Endothelial cell of umbilical vein (primary cell): ENCODE measurements around the gene TSR3. TPM values are rescaled to one million over a fixed set of nuclear protein-coding genes. Genes with fewer than 3 reads are reported as not detected.
A peak's percentile ranks its signal among the peaks of the same experiment; 100 is the strongest.

Experiments used
- BruUV-seq: library from RNA; stranded (reverse); fragments of 400-500 nt; replicated peaks from 2 replicates; lab custom pipeline; 2021; lab: Mats Ljungman, UMichigan
- CTCF ChIA-PET: fragments of 300-600, 350-600 bp; sonication (Branson Sonifier 250); formaldehyde crosslinking; loops from one replicate; lab custom pipeline; 2021; ENCODE audit warnings: antibody characterized with exemption, inconsistent platforms; lab: Charles Lee
- POLR2A ChIA-PET: fragments of 300-600, 350-600 bp; sonication (Branson Sonifier 250); formaldehyde crosslinking; loops from one replicate; lab custom pipeline; 2021; ENCODE audit warnings: antibody characterized with exemption, inconsistent platforms; lab: Charles Lee
- DNase-seq: peaks from one replicate; pipeline ENCODE4 v3.0.0-alpha.2; 2011; ENCODE audit warnings: low read depth, low spot score
- FAIRE-seq: peaks from 2 replicates; lab custom pipeline; 2011; peaks lifted over from hg19 to GRCh38; lab: Jason Lieb, UNC
- H2AFZ ChIP-seq: 2 replicates; pipeline ENCODE4 v1.6.0; 2012; ENCODE audit warnings: low read depth, low read length, control low read depth, inconsistent platforms
- H3K27ac ChIP-seq: 2 replicates; pipeline ENCODE4 v1.5.1; 2011; ENCODE audit warnings: low read depth, mild to moderate bottlenecking, control low read depth, low read length, moderate library complexity; ENCODE audit not compliant: insufficient read depth
- H3K27me3 ChIP-seq, 2 experiments: 2 replicates each; pipeline versions ENCODE4 v1.6.0 to v1.6.1; 2011; ENCODE audit warnings: low read length in 2 of 2, mixed read lengths in 1 of 2; ENCODE audit not compliant: control insufficient read depth in 2 of 2, insufficient read depth in 2 of 2
- H3K36me3 ChIP-seq, 2 experiments: 2 replicates in 1 of 2; 3 replicates in 1 of 2; pipeline ENCODE4 v1.5.1; 2011; ENCODE audit warnings: low read length in 2 of 2, mild to moderate bottlenecking in 1 of 2, moderate library complexity in 1 of 2; ENCODE audit not compliant: control insufficient read depth in 2 of 2, insufficient read depth in 2 of 2; ENCODE audit errors: extremely low read depth in 1 of 2
- H3K4me1 ChIP-seq: 3 replicates; pipeline ENCODE4 v1.5.1; 2011; ENCODE audit warnings: mild to moderate bottlenecking, low read length; ENCODE audit not compliant: control insufficient read depth, insufficient read depth; ENCODE audit errors: extremely low read depth
- H3K4me2 ChIP-seq: 2 replicates; pipeline ENCODE4 v1.6.1; 2011; ENCODE audit warnings: low read length, control low read depth, mixed read lengths; ENCODE audit not compliant: insufficient read depth
- H3K4me3 ChIP-seq, 3 experiments: fragments of 200-600 bp in 1 of 3; sonication (generic), shearing (Covaris generic) in 1 of 3; replicated peaks in 1 of 3; 2 replicates each; pipeline ENCODE4 v1.5.1; 2011 to 2016; ENCODE audit warnings: control low read depth in 3 of 3, low read length in 3 of 3, mild to moderate bottlenecking in 2 of 3, inconsistent platforms in 1 of 3, low read depth in 1 of 3, moderate library complexity in 1 of 3; ENCODE audit not compliant: insufficient read depth in 1 of 3
- H3K79me2 ChIP-seq: 2 replicates; pipeline ENCODE4 v1.6.0; 2012; ENCODE audit warnings: low read length, inconsistent platforms; ENCODE audit not compliant: control insufficient read depth, insufficient read depth
- H3K9ac ChIP-seq: replicated peaks from 2 replicates; pipeline ENCODE3; 2011; ENCODE audit warnings: low read length, control low read depth; ENCODE audit not compliant: insufficient read depth; ENCODE audit errors: extremely low read depth
- H3K9me1 ChIP-seq: replicated peaks from 3 replicates; pipeline ENCODE4 v1.6.0; 2011; ENCODE audit warnings: mild to moderate bottlenecking, low read length; ENCODE audit not compliant: control insufficient read depth, insufficient read depth; ENCODE audit errors: extremely low read depth
- H3K9me3 ChIP-seq: replicated peaks from 2 replicates; pipeline ENCODE4 v1.5.1; 2012; ENCODE audit warnings: low read length, inconsistent platforms; ENCODE audit not compliant: control insufficient read depth, insufficient read depth
- H4K20me1 ChIP-seq: replicated peaks from 2 replicates; pipeline ENCODE3; 2011; ENCODE audit warnings: mild to moderate bottlenecking, low read length; ENCODE audit not compliant: control insufficient read depth, insufficient read depth; ENCODE audit errors: extremely low read depth
- CTCF ChIP-seq, 2 donors: IDR thresholded peaks; 1 replicate in 1 of 2; 2 replicates in 1 of 2; pipeline ENCODE4 v1.5.1; 2011; ENCODE audit warnings: low read length in 2 of 2, mild to moderate bottlenecking in 2 of 2, moderate library complexity in 2 of 2, control low read depth in 1 of 2, inconsistent platforms in 1 of 2, low read depth in 1 of 2; ENCODE audit not compliant: insufficient read depth in 1 of 2; ENCODE audit errors: extremely low read depth in 1 of 2
- EZH2 ChIP-seq: IDR thresholded peaks from 2 replicates; pipeline ENCODE4 v1.6.1; 2012; ENCODE audit warnings: borderline replicate concordance, low read depth, mild to moderate bottlenecking, moderate library complexity, low read length, inconsistent platforms; ENCODE audit not compliant: severe bottlenecking
- FOS ChIP-seq: IDR thresholded peaks from 2 replicates; pipeline ENCODE4 v1.6.1; 2011; ENCODE audit warnings: mild to moderate bottlenecking, low read length, moderate library complexity, borderline replicate concordance; ENCODE audit not compliant: insufficient read depth
- GATA2 ChIP-seq: IDR thresholded peaks from 2 replicates; pipeline ENCODE4 v1.7.0; 2011; ENCODE audit warnings: low read depth, mild to moderate bottlenecking, moderate library complexity, mixed read lengths, low read length; ENCODE audit not compliant: insufficient read length, insufficient read depth
- JUN ChIP-seq: IDR thresholded peaks from 2 replicates; pipeline ENCODE4 v1.6.1; 2011; ENCODE audit warnings: borderline replicate concordance, low read depth; ENCODE audit not compliant: insufficient read length, insufficient read depth
- MAX ChIP-seq: IDR thresholded peaks from 2 replicates; pipeline ENCODE4 v1.6.1; 2011; ENCODE audit not compliant: insufficient read depth, insufficient read length
- MYC ChIP-seq: IDR thresholded peaks from one replicate; pipeline ENCODE4 v1.6.1; 2011; ENCODE audit warnings: mild to moderate bottlenecking, low read depth, low read length
- POLR2A ChIP-seq: IDR thresholded peaks from 2 replicates; pipeline ENCODE4 v1.6.1; 2012; ENCODE audit warnings: low read depth, mild to moderate bottlenecking, control low read depth, low read length
- POLR2AphosphoS5 ChIP-seq: IDR thresholded peaks from 2 replicates; pipeline ENCODE4 v1.6.1; 2012; ENCODE audit warnings: low read depth, mild to moderate bottlenecking, control low read depth, low read length, moderate library complexity; ENCODE audit not compliant: insufficient read depth
- dilution Hi-C: fragments of 300-500 bp; cut with MboI; formaldehyde crosslinking; loops from one replicate; pipeline ENCODE4 v1.15.0; 2019; ENCODE audit warnings: low sequenced_read_pairs; ENCODE audit not compliant: extremely low pct_ligation_motif_present
- intact Hi-C: fragments of 100-400 bp; cut with micrococcal nuclease; formaldehyde crosslinking; loops from one replicate; pipeline ENCODE4 v1.10.0; 2022
- polyA plus RNA-seq, 4 experiments: library from polyadenylated mRNA; depleted of rRNA in 3 of 4; stranded (reverse) in 3 of 4; unstranded in 1 of 4; fragments of >200 nt; gene quantifications; 2 replicates each; pipeline versions ENCODE4 v1.2.1 to v1.2.3, GENCODE V29; 2011 to 2012; ENCODE audit warnings: missing spikeins in 1 of 4
- total RNA-seq: library from RNA; stranded (reverse); gene quantifications from 2 replicates; pipeline ENCODE4 v1.2.3, GENCODE V29; 2021

TSR3 gene
- total and polyA plus RNA-seq, 2 donors (not counting 3 experiments of a cell fraction or from before 2014, with no cell fraction given): 65.4 to 82.7 TPM

GRCh38 chr16:1342526-1343427 lies 8.9 kb downstream of the TSR3 start:
- peak; percentile 93 for DNase-seq
- BruUV-seq: no TSS peak
- Histone ChIP-seq H3K27ac (no peak overlapping the region), H3K9me3 (no peaks in the 10 kb centered on the region), H3K4me1 (no peaks in the 10 kb centered on the region), H3K36me3 (no peaks in the 10 kb centered on the region), H3K4me3 (no peak overlapping the region), H3K27me3 (no peaks in the 10 kb centered on the region), H3K79me2 (no peaks in the 10 kb centered on the region), H3K9me1 (no peaks in the 10 kb centered on the region), H3K9ac (no peak overlapping the region), H2AFZ (no peak overlapping the region), H3K4me2 (no peak overlapping the region), H4K20me1 (no peaks in the 10 kb centered on the region)
- TF ChIP-seq EZH2 (no peak), JUN (no peak), MAX (no peak), POLR2A (no peak), FOS (no peak), MYC (no peak), GATA2 (no peak), CTCF (IDR thresholded peaks at IDR 0.05; ENCODE audit: extremely low read depth in 1 of 2, insufficient read depth in 1 of 2, low read depth in 1 of 2, low read length in 2 of 2) (no peak), POLR2AphosphoS5 (no peak)
- ChIA-PET POLR2A (interaction anchor here (0.6 kb wide), 1 partner anchor 1107 kb away, joined by 4 read pairs; no protein-coding TSS in a partner anchor), CTCF (interaction anchor here (0.8 kb wide), 1 partner anchor 16 kb away, joined by 3 read pairs; no protein-coding TSS in a partner anchor)
- dilution Hi-C loops: no loop called here
- intact Hi-C loops: no loop called here
- FAIRE-seq: peak; percentile 94
